Lower leg skin (tissue), 3 donors: ENCODE measurements around the gene RACGAP1.

Experiments used
- POLR2A ChIP-seq, 2 donors: fragments of 450-650 bp; IDR thresholded peaks; one replicate each; pipeline ENCODE4 v1.6.1; 2016 to 2017; ENCODE audit warnings: antibody characterized with exemption in 2 of 2, mild to moderate bottlenecking in 1 of 2, moderate library complexity in 1 of 2
- TF ChIP-seq, protein P1 (sequence below), 3 donors: fragments of 450-650 bp; IDR thresholded peaks; one replicate each; pipeline ENCODE4 v1.5.1; 2016; ENCODE audit warnings: antibody characterized with exemption in 3 of 3, mild to moderate bottlenecking in 3 of 3, moderate library complexity in 2 of 3

DNA sequence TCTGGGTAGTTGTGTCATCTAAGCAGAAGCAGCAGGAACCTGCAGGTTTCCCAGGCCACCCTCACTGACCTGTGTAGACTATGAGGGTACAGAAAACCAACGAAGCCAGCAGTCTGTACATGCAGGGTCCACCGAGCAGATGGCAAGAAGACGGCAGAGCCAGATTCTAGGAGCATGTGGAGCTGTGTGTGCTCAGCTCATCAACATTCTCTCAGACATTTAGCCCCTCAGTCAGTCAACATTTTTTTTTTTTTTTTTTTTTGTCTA lies 24.8 kb upstream of the RACGAP1 start:
- TF ChIP-seq, protein P1, sequence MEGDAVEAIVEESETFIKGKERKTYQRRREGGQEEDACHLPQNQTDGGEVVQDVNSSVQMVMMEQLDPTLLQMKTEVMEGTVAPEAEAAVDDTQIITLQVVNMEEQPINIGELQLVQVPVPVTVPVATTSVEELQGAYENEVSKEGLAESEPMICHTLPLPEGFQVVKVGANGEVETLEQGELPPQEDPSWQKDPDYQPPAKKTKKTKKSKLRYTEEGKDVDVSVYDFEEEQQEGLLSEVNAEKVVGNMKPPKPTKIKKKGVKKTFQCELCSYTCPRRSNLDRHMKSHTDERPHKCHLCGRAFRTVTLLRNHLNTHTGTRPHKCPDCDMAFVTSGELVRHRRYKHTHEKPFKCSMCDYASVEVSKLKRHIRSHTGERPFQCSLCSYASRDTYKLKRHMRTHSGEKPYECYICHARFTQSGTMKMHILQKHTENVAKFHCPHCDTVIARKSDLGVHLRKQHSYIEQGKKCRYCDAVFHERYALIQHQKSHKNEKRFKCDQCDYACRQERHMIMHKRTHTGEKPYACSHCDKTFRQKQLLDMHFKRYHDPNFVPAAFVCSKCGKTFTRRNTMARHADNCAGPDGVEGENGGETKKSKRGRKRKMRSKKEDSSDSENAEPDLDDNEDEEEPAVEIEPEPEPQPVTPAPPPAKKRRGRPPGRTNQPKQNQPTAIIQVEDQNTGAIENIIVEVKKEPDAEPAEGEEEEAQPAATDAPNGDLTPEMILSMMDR (IDR thresholded peaks at IDR 0.05) = no peak
- TF ChIP-seq POLR2A (IDR thresholded peaks at IDR 0.05) = no peak
